ENCODE data around the gene SCAMP4. TPM values are rescaled to one million over a fixed set of nuclear protein-coding genes. Genes with fewer than 3 reads are reported as not detected.

The SCAMP4 gene
- total and polyA plus RNA-seq, 9 of the 15 experiments (the other 6 are each of a cell fraction or from before 2014, with no cell fraction given), result 0.81 to 45.9 (median 12.8) TPM

DNA sequence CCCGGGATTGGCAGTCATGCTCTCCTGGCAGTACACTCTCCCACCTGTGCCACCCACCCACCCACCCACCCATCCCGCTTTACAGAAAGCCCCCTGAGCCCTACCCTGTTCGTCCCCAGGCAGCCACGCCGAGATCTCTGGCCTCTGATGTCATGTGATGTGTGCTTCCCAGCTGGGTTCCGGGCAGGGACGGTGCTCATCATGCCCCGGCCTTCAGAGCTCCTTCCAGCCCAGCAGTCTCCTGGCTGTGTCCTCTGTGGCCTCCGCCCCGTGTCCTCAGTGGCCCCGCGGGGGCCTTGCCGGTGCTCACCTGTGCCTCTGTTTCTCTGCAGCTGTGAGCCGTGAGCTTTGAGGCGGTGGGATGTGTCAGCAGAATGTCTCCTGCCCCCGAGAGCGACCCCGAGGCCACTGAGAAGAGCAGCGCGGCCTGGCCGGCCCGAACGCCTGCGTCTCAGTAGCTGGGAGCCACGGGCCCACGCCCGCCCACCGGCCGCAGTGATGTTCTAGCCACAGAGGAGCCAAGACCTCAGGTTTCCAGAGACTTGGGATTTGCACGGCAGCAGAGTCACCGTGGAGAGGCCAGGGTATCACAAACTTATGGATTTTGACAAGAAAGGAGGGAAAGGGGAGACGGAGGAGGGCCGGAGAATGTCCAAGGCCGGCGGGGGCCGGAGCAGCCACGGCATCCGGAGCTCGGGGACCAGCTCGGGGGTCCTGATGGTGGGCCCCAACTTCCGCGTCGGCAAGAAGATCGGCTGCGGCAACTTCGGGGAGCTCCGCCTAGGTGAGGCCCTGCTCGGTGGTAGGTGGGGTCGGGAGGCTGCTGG lies 64.2 kb downstream of the SCAMP4 start:
- no peak overlapping the region for H3K27ac ChIP-seq (ENCODE audit: extremely low read depth, low read depth, low read length)
- H3K9me3 ChIP-seq (replicated peaks; ENCODE audit: control insufficient read depth, insufficient read depth, low read depth, low read length), result no peaks in the 10 kb centered on the region
- ChIA-PET CTCF (ENCODE audit: low intra/inter-chr PET ratio) (no interaction called here), POLR2A (interaction anchor here (0.6 to 0.7 kb wide), 2 partner anchors 33 to 50 kb away, joined by 3 to 4 read pairs; no protein-coding TSS in a partner anchor)
- no peak for ATAC-seq
- peaks cover 0 to 42% of the 10 kb centered on the region in 2 experiments; a peak in 2 of 5 replicates for H3K4me1 ChIP-seq (replicated peaks in 1 of 2; ENCODE audit: control insufficient read depth in 2 of 2, insufficient read depth in 2 of 2, low read length in 2 of 2)
- peaks cover 3% of the 10 kb centered on the region for H3K9me1 ChIP-seq (ENCODE audit: control insufficient read depth, insufficient read depth, low read length)
- no peak for DNase-seq (ENCODE audit: extremely low read depth in 1 of 4, low spot score in 3 of 4)
- no peak overlapping the region for H2AFZ ChIP-seq (ENCODE audit: low read depth, low read length)
- H3K9ac ChIP-seq (ENCODE audit: insufficient read depth in 1 of 2, low read depth in 2 of 2, low read length in 2 of 2), result no peak overlapping the region
- peaks cover 44% of the 10 kb centered on the region for H3K79me2 ChIP-seq (ENCODE audit: control insufficient read depth, insufficient read depth, low read length)
- no peak overlapping the region for H3K4me2 ChIP-seq (ENCODE audit: insufficient read depth, low read length)
- H4K20me1 ChIP-seq (replicated peaks; ENCODE audit: control insufficient read depth, insufficient read depth, low read length), result peaks cover 17% of the 10 kb centered on the region; the same call in 1 of the 2 replicates
- no peaks in the 10 kb centered on the region for H3K27me3 ChIP-seq (ENCODE audit: control insufficient read depth in 2 of 2, insufficient read depth in 2 of 2, low read length in 2 of 2)
- in situ Hi-C loops (cut with MboI) (no loop called here), intact Hi-C loops (cut with micrococcal nuclease) (no loop called here)
- 96% methylated on average over 39 of the region's 49 CpGs for WGBS (ENCODE audit: insufficient coverage, low coverage, missing lambda C conversion rate)
- no peak overlapping the region for H3K4me3 ChIP-seq
- no peak for FAIRE-seq
- BruUV-seq (replicated peaks), result no TSS peak
- peaks cover 46% of the 10 kb centered on the region; the same call in 2 of the 3 replicates for H3K36me3 ChIP-seq (ENCODE audit: control insufficient read depth, insufficient read depth, low read length)
- TF ChIP-seq, protein P1, sequence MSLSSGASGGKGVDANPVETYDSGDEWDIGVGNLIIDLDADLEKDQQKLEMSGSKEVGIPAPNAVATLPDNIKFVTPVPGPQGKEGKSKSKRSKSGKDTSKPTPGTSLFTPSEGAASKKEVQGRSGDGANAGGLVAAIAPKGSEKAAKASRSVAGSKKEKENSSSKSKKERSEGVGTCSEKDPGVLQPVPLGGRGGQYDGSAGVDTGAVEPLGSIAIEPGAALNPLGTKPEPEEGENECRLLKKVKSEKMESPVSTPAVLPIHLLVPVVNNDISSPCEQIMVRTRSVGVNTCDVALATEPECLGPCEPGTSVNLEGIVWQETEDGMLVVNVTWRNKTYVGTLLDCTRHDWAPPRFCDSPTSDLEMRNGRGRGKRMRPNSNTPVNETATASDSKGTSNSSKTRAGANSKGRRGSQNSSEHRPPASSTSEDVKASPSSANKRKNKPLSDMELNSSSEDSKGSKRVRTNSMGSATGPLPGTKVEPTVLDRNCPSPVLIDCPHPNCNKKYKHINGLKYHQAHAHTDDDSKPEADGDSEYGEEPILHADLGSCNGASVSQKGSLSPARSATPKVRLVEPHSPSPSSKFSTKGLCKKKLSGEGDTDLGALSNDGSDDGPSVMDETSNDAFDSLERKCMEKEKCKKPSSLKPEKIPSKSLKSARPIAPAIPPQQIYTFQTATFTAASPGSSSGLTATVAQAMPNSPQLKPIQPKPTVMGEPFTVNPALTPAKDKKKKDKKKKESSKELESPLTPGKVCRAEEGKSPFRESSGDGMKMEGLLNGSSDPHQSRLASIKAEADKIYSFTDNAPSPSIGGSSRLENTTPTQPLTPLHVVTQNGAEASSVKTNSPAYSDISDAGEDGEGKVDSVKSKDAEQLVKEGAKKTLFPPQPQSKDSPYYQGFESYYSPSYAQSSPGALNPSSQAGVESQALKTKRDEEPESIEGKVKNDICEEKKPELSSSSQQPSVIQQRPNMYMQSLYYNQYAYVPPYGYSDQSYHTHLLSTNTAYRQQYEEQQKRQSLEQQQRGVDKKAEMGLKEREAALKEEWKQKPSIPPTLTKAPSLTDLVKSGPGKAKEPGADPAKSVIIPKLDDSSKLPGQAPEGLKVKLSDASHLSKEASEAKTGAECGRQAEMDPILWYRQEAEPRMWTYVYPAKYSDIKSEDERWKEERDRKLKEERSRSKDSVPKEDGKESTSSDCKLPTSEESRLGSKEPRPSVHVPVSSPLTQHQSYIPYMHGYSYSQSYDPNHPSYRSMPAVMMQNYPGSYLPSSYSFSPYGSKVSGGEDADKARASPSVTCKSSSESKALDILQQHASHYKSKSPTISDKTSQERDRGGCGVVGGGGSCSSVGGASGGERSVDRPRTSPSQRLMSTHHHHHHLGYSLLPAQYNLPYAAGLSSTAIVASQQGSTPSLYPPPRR (CRISPR knock-in tag; IDR thresholded peaks at IDR 0.05; ENCODE audit: borderline replicate concordance), result no peak
- TF ChIP-seq POLR2G (IDR thresholded peaks at IDR 0.05; ENCODE audit: low read depth, low read length), result peak; percentile 34; the same call in 1 of the 2 replicates

Data from K562 (cell line).